SK-N-SH treated with all-trans-retinoic acid at 6 μM for 48 hours (cell line): Measurements from ENCODE around the gene MAML3.

Experiments
- ATAC-seq: fragments of 200-7000 bp; cut with Tn5 transposase; 3 replicates; pipeline ENCODE4 v1.9.1; 2020; ENCODE audit warnings: mild to moderate bottlenecking, moderate library complexity
- ARNTL ChIP-seq: fragments of 450-650 bp; formaldehyde crosslinking; IDR thresholded peaks from 2 replicates; pipeline ENCODE4 v1.5.0; 2020; ENCODE audit warnings: low read depth, mild to moderate bottlenecking, moderate library complexity, borderline replicate concordance
- BACH2 ChIP-seq: fragments of 250-450 bp; sonication (Bioruptor Pico); IDR thresholded peaks from 2 replicates; pipeline ENCODE4 v1.9.0; 2021; ENCODE audit warnings: mild to moderate bottlenecking, borderline replicate concordance
- CREB5 ChIP-seq: fragments of 250-450 bp; sonication (Bioruptor Pico); IDR thresholded peaks from 2 replicates; pipeline ENCODE4 v1.5.1; 2020; ENCODE audit warnings: low read depth, mild to moderate bottlenecking, moderate library complexity
- CSDC2 ChIP-seq: fragments of 250-450 bp; sonication (Bioruptor Pico); IDR thresholded peaks from 2 replicates; pipeline ENCODE4 v1.5.0; 2020; ENCODE audit warnings: mild to moderate bottlenecking, moderate library complexity
- GLIS3 ChIP-seq: fragments of 250-450 bp; sonication (Bioruptor Pico); IDR thresholded peaks from 2 replicates; pipeline ENCODE4 v1.5.0; 2020; ENCODE audit warnings: mild to moderate bottlenecking, moderate library complexity
- ISL1 ChIP-seq: fragments of 250-450 bp; sonication (Bioruptor Pico); IDR thresholded peaks from 2 replicates; pipeline ENCODE4 v2.1.2; 2022; ENCODE audit warnings: mild to moderate bottlenecking, moderate library complexity
- OSR1 ChIP-seq: fragments of 250-450 bp; sonication (Bioruptor Pico); IDR thresholded peaks from 2 replicates; pipeline ENCODE4 v1.8.0; 2022; ENCODE audit warnings: moderate library complexity, mild to moderate bottlenecking, inconsistent platforms
- PATZ1 ChIP-seq: fragments of 250-450 bp; sonication (Bioruptor Pico); IDR thresholded peaks from 2 replicates; pipeline ENCODE4 v1.8.0; 2020; ENCODE audit warnings: mild to moderate bottlenecking, moderate library complexity, borderline replicate concordance
- PPARA ChIP-seq: fragments of 250-450 bp; sonication (Bioruptor Pico); IDR thresholded peaks from 2 replicates; pipeline ENCODE4 v1.5.0; 2020; ENCODE audit warnings: mild to moderate bottlenecking, borderline replicate concordance
- RARB ChIP-seq: fragments of 250-450 bp; sonication (Bioruptor Pico); IDR thresholded peaks from 2 replicates; pipeline ENCODE4 v1.8.0; 2021; ENCODE audit warnings: mild to moderate bottlenecking, moderate library complexity
- SNAI2 ChIP-seq: fragments of 250-450 bp; sonication (Bioruptor Pico); IDR thresholded peaks from 2 replicates; pipeline ENCODE4 v1.5.0; 2020; ENCODE audit warnings: mild to moderate bottlenecking, moderate library complexity
- TCF4 ChIP-seq: fragments of 250-450 bp; sonication (Bioruptor Pico); IDR thresholded peaks from 2 replicates; pipeline ENCODE4 v1.8.0; 2021; ENCODE audit warnings: mild to moderate bottlenecking, moderate library complexity, borderline replicate concordance
- TSHZ2 ChIP-seq: fragments of 250-450 bp; sonication (Bioruptor Pico); IDR thresholded peaks from 2 replicates; pipeline ENCODE4 v1.5.0; 2020; ENCODE audit warnings: mild to moderate bottlenecking, moderate library complexity
- ZC3H10 ChIP-seq: fragments of 250-450 bp; sonication (Bioruptor Pico); IDR thresholded peaks from 2 replicates; pipeline ENCODE4 v1.5.1; 2021; ENCODE audit warnings: mild to moderate bottlenecking, moderate library complexity
- ZFP3 ChIP-seq: fragments of 250-450 bp; sonication (Bioruptor Pico); IDR thresholded peaks from 2 replicates; pipeline ENCODE4 v1.5.0; 2020; ENCODE audit warnings: mild to moderate bottlenecking, moderate library complexity
- ZFP30 ChIP-seq: fragments of 450-650 bp; formaldehyde crosslinking; IDR thresholded peaks from 2 replicates; pipeline ENCODE4 v1.5.0; 2022; ENCODE audit warnings: mild to moderate bottlenecking, moderate library complexity
- ZNF70 ChIP-seq: fragments of 450-650 bp; formaldehyde crosslinking; IDR thresholded peaks from 2 replicates; pipeline ENCODE4 v1.5.0; 2020; ENCODE audit warnings: mild to moderate bottlenecking, moderate library complexity
- TF ChIP-seq, protein P1 (sequence below): fragments of 250-450 bp; sonication (Bioruptor Pico); IDR thresholded peaks from 2 replicates; pipeline ENCODE4 v1.8.0; 2021; ENCODE audit warnings: low read depth, mild to moderate bottlenecking, moderate library complexity, borderline replicate concordance
- TF ChIP-seq, protein P2 (sequence below): fragments of 250-450 bp; sonication (Bioruptor Pico); IDR thresholded peaks from 2 replicates; pipeline ENCODE4 v1.5.1; 2021; ENCODE audit warnings: mild to moderate bottlenecking, moderate library complexity

The MAML3 gene

DNA sequence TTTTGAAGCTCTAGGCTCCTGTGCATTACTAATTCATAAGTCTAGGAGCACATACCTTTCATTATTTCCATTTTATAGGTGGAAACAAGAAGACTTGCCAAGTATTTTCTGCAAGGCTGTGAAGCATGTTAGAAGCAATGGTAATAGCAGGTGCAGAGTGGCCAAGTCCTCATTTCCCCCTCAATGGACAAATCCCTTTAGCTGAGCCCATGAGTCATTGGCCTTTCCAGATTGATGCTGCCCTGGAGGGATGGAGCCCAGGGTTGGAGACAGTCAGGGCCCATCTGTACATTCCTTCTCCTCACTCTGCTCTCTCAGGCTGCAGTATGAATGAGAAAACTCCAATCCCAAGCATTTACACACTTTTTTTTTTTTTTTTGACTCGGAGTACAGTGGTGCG is 481.8 kb downstream of the MAML3 start:
- no peak for TF ChIP-seq OSR1 (CRISPR knock-in tag)
- no peak for TF ChIP-seq BACH2 (CRISPR knock-in tag)
- no peak for TF ChIP-seq TSHZ2 (CRISPR knock-in tag)
- TF ChIP-seq, protein P1, sequence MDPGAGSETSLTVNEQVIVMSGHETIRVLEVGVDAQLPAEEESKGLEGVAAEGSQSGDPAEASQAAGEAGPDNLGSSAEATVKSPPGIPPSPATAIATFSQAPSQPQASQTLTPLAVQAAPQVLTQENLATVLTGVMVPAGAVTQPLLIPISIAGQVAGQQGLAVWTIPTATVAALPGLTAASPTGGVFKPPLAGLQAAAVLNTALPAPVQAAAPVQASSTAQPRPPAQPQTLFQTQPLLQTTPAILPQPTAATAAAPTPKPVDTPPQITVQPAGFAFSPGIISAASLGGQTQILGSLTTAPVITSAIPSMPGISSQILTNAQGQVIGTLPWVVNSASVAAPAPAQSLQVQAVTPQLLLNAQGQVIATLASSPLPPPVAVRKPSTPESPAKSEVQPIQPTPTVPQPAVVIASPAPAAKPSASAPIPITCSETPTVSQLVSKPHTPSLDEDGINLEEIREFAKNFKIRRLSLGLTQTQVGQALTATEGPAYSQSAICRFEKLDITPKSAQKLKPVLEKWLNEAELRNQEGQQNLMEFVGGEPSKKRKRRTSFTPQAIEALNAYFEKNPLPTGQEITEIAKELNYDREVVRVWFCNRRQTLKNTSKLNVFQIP, result no peak
- TF ChIP-seq, all 23 proteins: peak for 0
- ATAC-seq, result no peak

- ATAC-seq, result no peak
- TF ChIP-seq OSR1 (CRISPR knock-in tag) (no peak), ZC3H10 (CRISPR knock-in tag) (no peak), PATZ1 (CRISPR knock-in tag) (no peak), ZFP30 (CRISPR knock-in tag) (no peak), TCF4 (CRISPR knock-in tag) (no peak), ZFP3 (no peak), PPARA (CRISPR knock-in tag) (no peak), TSHZ2 (CRISPR knock-in tag) (no peak), SNAI2 (CRISPR knock-in tag) (no peak), RARB (CRISPR knock-in tag) (no peak), GLIS3 (CRISPR knock-in tag) (no peak), CREB5 (CRISPR knock-in tag) (no peak), CSDC2 (no peak), ARNTL (CRISPR knock-in tag) (no peak), ISL1 (CRISPR knock-in tag) (no peak), ZNF70 (CRISPR knock-in tag) (no peak), BACH2 (CRISPR knock-in tag) (no peak)
- TF ChIP-seq, protein P1, result no peak
- TF ChIP-seq, protein P2, sequence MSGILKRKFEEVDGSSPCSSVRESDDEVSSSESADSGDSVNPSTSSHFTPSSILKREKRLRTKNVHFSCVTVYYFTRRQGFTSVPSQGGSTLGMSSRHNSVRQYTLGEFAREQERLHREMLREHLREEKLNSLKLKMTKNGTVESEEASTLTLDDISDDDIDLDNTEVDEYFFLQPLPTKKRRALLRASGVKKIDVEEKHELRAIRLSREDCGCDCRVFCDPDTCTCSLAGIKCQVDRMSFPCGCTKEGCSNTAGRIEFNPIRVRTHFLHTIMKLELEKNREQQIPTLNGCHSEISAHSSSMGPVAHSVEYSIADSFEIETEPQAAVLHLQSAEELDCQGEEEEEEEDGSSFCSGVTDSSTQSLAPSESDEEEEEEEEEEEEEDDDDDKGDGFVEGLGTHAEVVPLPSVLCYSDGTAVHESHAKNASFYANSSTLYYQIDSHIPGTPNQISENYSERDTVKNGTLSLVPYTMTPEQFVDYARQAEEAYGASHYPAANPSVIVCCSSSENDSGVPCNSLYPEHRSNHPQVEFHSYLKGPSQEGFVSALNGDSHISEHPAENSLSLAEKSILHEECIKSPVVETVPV (CRISPR knock-in tag), result no peak
Measured at GRCh38 chr4:139670775-139671174, 483.2 kb downstream of the MAML3 start.
